ENCODE results near the gene ZEB1. TPM values are rescaled to one million over a fixed set of nuclear protein-coding genes. Genes with fewer than 3 reads are reported as not detected.
A peak's percentile ranks its signal among the peaks of the same experiment; 100 is the strongest.

ZEB1 gene
- total and polyA plus RNA-seq, 2 donors from 2014 or later = 5.5 to 43.0 TPM

DNA sequence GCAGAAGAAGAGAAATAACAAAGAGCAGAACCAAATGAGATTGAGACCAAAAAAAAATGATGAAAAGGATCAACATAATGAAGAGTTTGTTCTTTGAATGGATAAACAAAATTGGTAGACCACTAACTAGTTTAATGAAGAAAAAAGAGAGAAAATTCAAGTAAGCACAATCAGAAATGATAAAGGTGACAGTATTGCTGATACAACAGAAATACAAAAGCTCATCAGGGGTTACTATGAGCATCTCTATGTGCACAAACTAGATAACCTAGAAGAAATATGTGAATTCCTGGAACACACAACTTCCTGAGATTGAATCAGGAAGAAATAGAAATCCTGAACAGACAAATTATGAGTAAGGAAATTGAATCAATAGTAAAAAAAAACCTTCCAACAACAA is 157.1 kb downstream of the ZEB1 start:
- no peak overlapping the region for H3K9ac ChIP-seq (ENCODE audit: low read length in 3 of 3)
- no peaks in the 10 kb centered on the region for H3K27me3 ChIP-seq (ENCODE audit: control insufficient read depth, insufficient read depth, low read length)
- FAIRE-seq = no peak
- no peak for DNase-seq
- H3K27ac ChIP-seq (ENCODE audit: low read depth in 2 of 2, low read length in 2 of 2) = no peak overlapping the region
- intact Hi-C loops (cut with DNase I) = no loop called here
- TF ChIP-seq, protein P1, sequence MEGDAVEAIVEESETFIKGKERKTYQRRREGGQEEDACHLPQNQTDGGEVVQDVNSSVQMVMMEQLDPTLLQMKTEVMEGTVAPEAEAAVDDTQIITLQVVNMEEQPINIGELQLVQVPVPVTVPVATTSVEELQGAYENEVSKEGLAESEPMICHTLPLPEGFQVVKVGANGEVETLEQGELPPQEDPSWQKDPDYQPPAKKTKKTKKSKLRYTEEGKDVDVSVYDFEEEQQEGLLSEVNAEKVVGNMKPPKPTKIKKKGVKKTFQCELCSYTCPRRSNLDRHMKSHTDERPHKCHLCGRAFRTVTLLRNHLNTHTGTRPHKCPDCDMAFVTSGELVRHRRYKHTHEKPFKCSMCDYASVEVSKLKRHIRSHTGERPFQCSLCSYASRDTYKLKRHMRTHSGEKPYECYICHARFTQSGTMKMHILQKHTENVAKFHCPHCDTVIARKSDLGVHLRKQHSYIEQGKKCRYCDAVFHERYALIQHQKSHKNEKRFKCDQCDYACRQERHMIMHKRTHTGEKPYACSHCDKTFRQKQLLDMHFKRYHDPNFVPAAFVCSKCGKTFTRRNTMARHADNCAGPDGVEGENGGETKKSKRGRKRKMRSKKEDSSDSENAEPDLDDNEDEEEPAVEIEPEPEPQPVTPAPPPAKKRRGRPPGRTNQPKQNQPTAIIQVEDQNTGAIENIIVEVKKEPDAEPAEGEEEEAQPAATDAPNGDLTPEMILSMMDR (IDR thresholded peaks at IDR 0.05; ENCODE audit: borderline replicate concordance, extremely low read depth, insufficient read depth) = no peak
- peaks cover 0 to 4% (median 0%) of the 10 kb centered on the region in 3 donors for H3K9me3 ChIP-seq (ENCODE audit: control insufficient read depth in 2 of 3, insufficient read depth in 1 of 3, low read length in 3 of 3)
- no peak overlapping the region for H3K4me3 ChIP-seq (ENCODE audit: low read length in 3 of 3)
- no peaks in the 10 kb centered on the region for H3K36me3 ChIP-seq (ENCODE audit: control insufficient read depth in 2 of 3, insufficient read depth in 3 of 3, low read length in 3 of 3)
- H3K4me1 ChIP-seq (ENCODE audit: control insufficient read depth in 2 of 3, insufficient read depth in 2 of 3, low read depth in 1 of 3, low read length in 3 of 3) = no peaks in the 10 kb centered on the region

DNA sequence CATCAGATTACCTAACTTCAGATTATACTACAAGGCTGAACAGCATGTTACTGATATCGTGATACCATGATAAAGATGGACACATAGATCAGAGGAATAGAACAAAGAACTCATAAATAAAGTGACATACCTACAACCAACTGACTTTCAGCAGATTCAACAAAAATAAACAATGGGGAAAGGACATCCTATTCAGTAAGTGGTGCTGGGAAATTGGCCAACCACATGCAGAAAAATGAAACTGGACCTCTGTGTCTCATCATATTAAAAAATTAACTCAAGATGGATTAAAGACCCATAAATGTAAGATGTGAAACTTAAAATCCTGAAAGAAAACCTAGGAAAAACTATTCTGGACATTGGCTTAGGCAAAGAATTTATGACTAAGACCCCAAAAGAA is 158.6 kb downstream of the ZEB1 start:
- Histone ChIP-seq H3K27ac (ENCODE audit: low read depth in 2 of 2, low read length in 2 of 2) (no peak overlapping the region), H3K4me3 (ENCODE audit: low read length in 3 of 3) (no peak overlapping the region), H3K9me3 (ENCODE audit: control insufficient read depth in 2 of 3, insufficient read depth in 1 of 3, low read length in 3 of 3) (peaks cover 0 to 4% (median 0%) of the 10 kb centered on the region in 3 donors), H3K36me3 (ENCODE audit: control insufficient read depth in 2 of 3, insufficient read depth in 3 of 3, low read length in 3 of 3) (no peaks in the 10 kb centered on the region), H3K9ac (ENCODE audit: low read length in 3 of 3) (no peak overlapping the region), H3K4me1 (ENCODE audit: control insufficient read depth in 2 of 3, insufficient read depth in 2 of 3, low read depth in 1 of 3, low read length in 3 of 3) (no peaks in the 10 kb centered on the region), H3K27me3 (ENCODE audit: control insufficient read depth, insufficient read depth, low read length) (no peaks in the 10 kb centered on the region)
- intact Hi-C loops (cut with DNase I) = no loop called here
- FAIRE-seq = no peak
- TF ChIP-seq, protein P1 (IDR thresholded peaks at IDR 0.05; ENCODE audit: borderline replicate concordance, extremely low read depth, insufficient read depth) = no peak
- no peak for DNase-seq

DNA sequence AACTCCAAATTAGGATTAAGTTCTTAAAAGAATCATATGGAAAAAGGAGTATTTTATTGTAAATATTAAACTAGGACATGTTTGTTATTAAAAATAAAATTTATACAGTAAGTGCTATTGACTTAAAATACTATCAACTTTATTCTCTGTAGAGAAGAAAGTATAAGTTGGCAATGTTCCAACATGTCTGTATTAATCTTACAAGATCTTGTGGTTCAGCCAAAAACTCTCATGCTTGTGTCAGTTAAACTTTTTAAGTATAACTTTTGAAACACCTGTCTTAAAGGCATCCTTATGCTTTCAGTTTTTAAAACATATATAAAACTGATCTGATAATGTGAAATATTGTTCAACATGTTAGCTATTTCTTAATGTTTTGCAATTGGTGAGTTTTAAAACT is 160.7 kb downstream of the ZEB1 start:
- Histone ChIP-seq H3K4me1 (ENCODE audit: control insufficient read depth in 2 of 3, insufficient read depth in 2 of 3, low read depth in 1 of 3, low read length in 3 of 3) (no peaks in the 10 kb centered on the region), H3K36me3 (ENCODE audit: control insufficient read depth in 2 of 3, insufficient read depth in 3 of 3, low read length in 3 of 3) (no peaks in the 10 kb centered on the region), H3K9ac (ENCODE audit: low read length in 3 of 3) (no peak overlapping the region), H3K9me3 (ENCODE audit: control insufficient read depth in 2 of 3, insufficient read depth in 1 of 3, low read length in 3 of 3) (peaks cover 0 to 4% (median 0%) of the 10 kb centered on the region in 3 donors), H3K4me3 (ENCODE audit: low read length in 3 of 3) (no peak overlapping the region), H3K27ac (ENCODE audit: low read depth in 2 of 2, low read length in 2 of 2) (no peak overlapping the region), H3K27me3 (ENCODE audit: control insufficient read depth, insufficient read depth, low read length) (no peaks in the 10 kb centered on the region)
- FAIRE-seq (peak; percentile 42), DNase-seq (no peak)
- intact Hi-C loops (cut with DNase I) = no loop called here
- TF ChIP-seq, protein P1 (IDR thresholded peaks at IDR 0.05; ENCODE audit: borderline replicate concordance, extremely low read depth, insufficient read depth) = no peak

DNA sequence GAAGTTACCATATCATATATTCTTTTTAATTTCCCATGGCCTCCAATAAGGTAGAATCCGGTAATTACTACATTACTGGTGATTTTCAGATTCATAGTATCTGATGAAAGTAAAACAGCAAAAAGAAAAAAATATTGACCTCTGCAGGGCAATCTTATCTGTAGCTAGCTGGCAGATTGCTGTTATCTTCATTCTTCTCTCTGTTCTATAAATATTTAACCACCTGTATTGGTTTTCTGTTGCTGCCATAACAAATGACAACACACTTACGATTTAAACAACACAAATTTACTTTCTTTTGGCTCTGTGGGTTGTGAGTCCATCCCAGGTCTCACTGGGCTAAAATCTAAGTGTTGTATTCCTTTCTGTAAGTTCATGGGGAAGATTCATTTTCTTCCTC is 164.5 kb downstream of the ZEB1 start:
- FAIRE-seq (no peak), DNase-seq (no peak)
- Histone ChIP-seq H3K36me3 (ENCODE audit: control insufficient read depth in 2 of 3, insufficient read depth in 3 of 3, low read length in 3 of 3) (no peaks in the 10 kb centered on the region), H3K9ac (ENCODE audit: low read length in 3 of 3) (no peak overlapping the region), H3K27ac (ENCODE audit: low read depth in 2 of 2, low read length in 2 of 2) (no peak overlapping the region), H3K4me3 (ENCODE audit: low read length in 3 of 3) (no peak overlapping the region), H3K27me3 (ENCODE audit: control insufficient read depth, insufficient read depth, low read length) (no peaks in the 10 kb centered on the region), H3K4me1 (ENCODE audit: control insufficient read depth in 2 of 3, insufficient read depth in 2 of 3, low read depth in 1 of 3, low read length in 3 of 3) (no peaks in the 10 kb centered on the region), H3K9me3 (ENCODE audit: control insufficient read depth in 2 of 3, insufficient read depth in 1 of 3, low read length in 3 of 3) (no peaks in the 10 kb centered on the region)
- intact Hi-C loops (cut with DNase I) = no loop called here
- TF ChIP-seq, protein P1 (IDR thresholded peaks at IDR 0.05; ENCODE audit: borderline replicate concordance, extremely low read depth, insufficient read depth) = no peak
